ENCODE results near the gene COL6A1.
"Not testable (repeated sequence)": the region's sequence is repeated elsewhere in the genome, so short reads cannot be mapped to it uniquely, and the experiment has no call there.

The COL6A1 gene

GRCh38 chr21:45966791-45967394 lies 14.7 kb upstream of the COL6A1 start:
- no peak for DNase-seq

GRCh38 chr21:45969921-45970673 lies 11.5 kb upstream of the COL6A1 start:
- no peak for DNase-seq

- DNase-seq = peak; percentile 25
Measured at GRCh38 chr21:45970674-45971615, 10.6 kb upstream of the COL6A1 start.

- DNase-seq = no peak
Measured at GRCh38 chr21:45971616-45972352, 9.8 kb upstream of the COL6A1 start.

- no peak for DNase-seq
Measured at GRCh38 chr21:45972353-45972715, 9.2 kb upstream of the COL6A1 start.

GRCh38 chr21:45972716-45973474 lies 8.7 kb upstream of the COL6A1 start:
- DNase-seq = peak; percentile 93

- peak; percentile 84 for DNase-seq
Measured at GRCh38 chr21:45973475-45974072, 8.0 kb upstream of the COL6A1 start.

- DNase-seq = no peak
Measured at GRCh38 chr21:45974073-45975019, 7.2 kb upstream of the COL6A1 start.

GRCh38 chr21:45975020-45975666 lies 6.4 kb upstream of the COL6A1 start:
- DNase-seq = no peak

GRCh38 chr21:45975667-45976409 lies 5.7 kb upstream of the COL6A1 start:
- DNase-seq = not testable (repeated sequence)

GRCh38 chr21:45976701-45977311 lies 4.8 kb upstream of the COL6A1 start:
- no peak for DNase-seq

GRCh38 chr21:45977396-45977795 lies 4.2 kb upstream of the COL6A1 start:
- peak; percentile 51 for DNase-seq

GRCh38 chr21:45979141-45979631 lies 2.4 kb upstream of the COL6A1 start:
- DNase-seq = no peak

- no peak for DNase-seq
Measured at GRCh38 chr21:45979651-45980050, 1.9 kb upstream of the COL6A1 start.

GRCh38 chr21:45980271-45980670 lies 1.3 kb upstream of the COL6A1 start:
- no peak for DNase-seq

- no peak for DNase-seq
Measured at GRCh38 chr21:45980697-45981096, 873 bp upstream of the COL6A1 start.

GRCh38 chr21:45982092-45982757 lies 655 bp downstream of the COL6A1 start:
- no peak for DNase-seq

All from NCI-H2171 treated with DMSO at 0.1 percent for 48 hours (cell line).